Neuronal stem cell (in vitro differentiated cells): Measurements from ENCODE around the gene FAM118A. TPM values are rescaled to one million over a fixed set of nuclear protein-coding genes. Genes with fewer than 3 reads are reported as not detected.
"Not testable (repeated sequence)": the region's sequence is repeated elsewhere in the genome, so short reads cannot be mapped to it uniquely, and the experiment has no call there.

Source experiments
- DNase-seq: peaks from one replicate; pipeline ENCODE4 v3.0.0-alpha.2; 2013; ENCODE audit warnings: low spot score
- H2AFZ ChIP-seq: one replicate; pipeline ENCODE4 v1.6.1; 2013; ENCODE audit warnings: mild to moderate bottlenecking, low read length, inconsistent platforms
- H2AK5ac ChIP-seq: 2 replicates; pipeline ENCODE4 v1.6.1; 2013; ENCODE audit warnings: low read depth, mild to moderate bottlenecking, inconsistent platforms, low read length, moderate library complexity, mixed read lengths
- H2BK120ac ChIP-seq: 2 replicates; pipeline ENCODE4 v1.6.1; 2013; ENCODE audit warnings: low read depth, mild to moderate bottlenecking, inconsistent platforms, low read length, moderate library complexity, mixed read lengths
- H2BK12ac ChIP-seq: one replicate; pipeline ENCODE4 v1.6.1; 2013; ENCODE audit warnings: low read length, inconsistent platforms
- H2BK15ac ChIP-seq: 2 replicates; pipeline ENCODE4 v1.6.1; 2013; ENCODE audit warnings: mild to moderate bottlenecking, low read length, inconsistent platforms, mixed read lengths
- H2BK5ac ChIP-seq: one replicate; pipeline ENCODE4 v1.6.1; 2013; ENCODE audit warnings: inconsistent platforms, mild to moderate bottlenecking, low read length, moderate library complexity
- H3K14ac ChIP-seq: one replicate; pipeline ENCODE4 v1.6.1; 2013; ENCODE audit warnings: low read length, inconsistent platforms
- H3K18ac ChIP-seq: 2 replicates; pipeline ENCODE4 v1.6.1; 2013; ENCODE audit warnings: low read length, inconsistent platforms
- H3K23ac ChIP-seq: 2 replicates; pipeline ENCODE4 v1.6.1; 2013; ENCODE audit warnings: low read depth, mild to moderate bottlenecking, mixed read lengths, low read length, inconsistent platforms; ENCODE audit not compliant: poor library complexity
- H3K27ac ChIP-seq: replicated peaks from 3 replicates; pipeline ENCODE4 v1.5.1; 2013; ENCODE audit warnings: low read length, inconsistent platforms
- H3K27me3 ChIP-seq, 3 experiments: 2 replicates each; pipeline ENCODE4 v1.6.1; 2013; ENCODE audit warnings: low read length in 3 of 3, mild to moderate bottlenecking in 2 of 3, inconsistent platforms in 1 of 3, low read depth in 1 of 3, mixed read lengths in 1 of 3, moderate library complexity in 1 of 3; ENCODE audit not compliant: control insufficient read depth in 3 of 3, insufficient read depth in 3 of 3
- H3K36me3 ChIP-seq, 2 donors: replicated peaks in 1 of 2; 2 replicates each; pipeline ENCODE4 v1.6.1; 2013; ENCODE audit warnings: low read length in 2 of 2; ENCODE audit not compliant: control insufficient read depth in 2 of 2, insufficient read depth in 2 of 2
- H3K4ac ChIP-seq: 2 replicates; pipeline ENCODE4 v1.6.1; 2013; ENCODE audit warnings: inconsistent platforms, mild to moderate bottlenecking, low read length, moderate library complexity
- H3K4me1 ChIP-seq, 2 donors: 1 replicate in 1 of 2; 2 replicates in 1 of 2; pipeline ENCODE4 v1.6.1; 2013; ENCODE audit warnings: low read length in 2 of 2, low read depth in 1 of 2; ENCODE audit not compliant: control insufficient read depth in 2 of 2, insufficient read depth in 1 of 2
- H3K4me2 ChIP-seq: one replicate; pipeline ENCODE4 v1.6.1; 2013; ENCODE audit warnings: mild to moderate bottlenecking, low read length, inconsistent platforms; ENCODE audit not compliant: insufficient read depth, poor library complexity, severe bottlenecking
- H3K4me3 ChIP-seq, 2 donors: 2 replicates each; pipeline ENCODE4 v1.5.1; 2013; ENCODE audit warnings: low read length in 2 of 2, mild to moderate bottlenecking in 2 of 2, inconsistent platforms in 1 of 2, moderate library complexity in 1 of 2
- H3K79me1 ChIP-seq: one replicate; pipeline ENCODE4 v1.6.1; 2013; ENCODE audit warnings: low read depth, mild to moderate bottlenecking, inconsistent platforms, low read length, moderate library complexity
- H3K9ac ChIP-seq: one replicate; pipeline ENCODE4 v1.6.1; 2013; ENCODE audit warnings: mild to moderate bottlenecking, low read depth, low read length, inconsistent platforms; ENCODE audit not compliant: poor library complexity
- H3K9me3 ChIP-seq, 2 donors: replicated peaks in 1 of 2; 2 replicates each; pipeline versions ENCODE3 to v1.6.1; 2013; ENCODE audit warnings: low read length in 2 of 2, mild to moderate bottlenecking in 2 of 2, inconsistent platforms in 1 of 2, low read depth in 1 of 2, mixed read lengths in 1 of 2, moderate library complexity in 1 of 2; ENCODE audit not compliant: control insufficient read depth in 2 of 2, insufficient read depth in 1 of 2
- H4K8ac ChIP-seq: one replicate; pipeline ENCODE4 v1.6.1; 2013; ENCODE audit warnings: low read depth, mild to moderate bottlenecking, inconsistent platforms, low read length, moderate library complexity
- H4K91ac ChIP-seq: one replicate; pipeline ENCODE4 v1.6.1; 2013; ENCODE audit warnings: low read length, low read depth, mild to moderate bottlenecking, inconsistent platforms; ENCODE audit not compliant: poor library complexity
- WGBS, 2 donors: extraction: QIAGEN DNeasy Blood & Tissue Kit; methylation state at CpG; one replicate each; pipeline ENCODE4 v1.1.7; 2013; ENCODE audit warnings: missing lambda C conversion rate in 2 of 2, mixed read lengths in 1 of 2; ENCODE audit not compliant: insufficient read length in 2 of 2, insufficient replicate concordance in 1 of 2; ENCODE audit errors: extremely low coverage in 2 of 2; 5-methylcytosine and 5-hydroxymethylcytosine counted together
- polyA plus RNA-seq, 2 experiments: library from polyadenylated mRNA; stranded (reverse); fragments of 200-250 nt; gene quantifications; one replicate each; pipeline ENCODE4 v1.2.3, GENCODE V29; 2013

The FAM118A gene
- 12.7 TPM for polyA plus RNA-seq (2013, experiment 1 of 2)
- 11.8 TPM for polyA plus RNA-seq (2013, experiment 2 of 2)

DNA sequence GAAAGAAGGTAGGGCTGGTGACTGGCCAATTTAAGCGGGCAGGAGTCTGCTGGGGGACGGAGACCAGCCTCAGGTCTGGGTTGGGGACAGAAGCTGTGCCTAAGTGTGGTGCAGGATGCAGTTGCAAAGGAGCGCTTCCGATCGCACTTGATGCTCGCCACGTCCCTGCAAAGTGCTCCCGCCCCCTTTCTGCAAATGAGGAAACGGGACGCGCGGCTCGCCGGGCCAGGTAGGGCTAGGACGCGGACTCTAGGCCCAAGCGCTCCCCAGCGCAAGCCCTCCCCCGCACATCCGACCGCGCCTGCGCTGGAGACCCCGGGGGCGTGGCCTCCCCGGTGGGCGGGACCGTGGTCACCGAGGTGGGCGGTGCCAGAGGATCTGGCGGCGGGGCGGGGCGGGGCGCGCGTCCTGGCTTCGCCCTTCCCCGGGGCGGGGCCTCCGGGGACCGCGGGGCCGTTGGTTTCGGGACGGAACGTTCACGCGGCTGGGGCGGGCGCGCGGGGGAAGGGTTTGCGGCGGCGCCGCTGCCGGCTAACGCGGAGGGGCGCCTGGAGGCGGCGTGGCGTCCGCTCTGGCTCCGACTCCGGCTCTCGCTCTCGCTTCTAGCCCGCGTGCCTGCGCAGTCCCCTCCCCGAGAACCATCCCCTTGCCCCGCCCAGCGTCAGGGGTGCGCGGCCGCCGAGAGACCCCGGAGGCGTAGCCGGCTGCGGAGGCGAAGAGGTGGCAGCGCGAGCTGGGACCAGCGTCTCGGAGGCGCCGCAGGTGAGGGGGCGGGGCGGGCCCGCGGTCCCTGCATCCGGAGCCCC lies at the start of gene FAM118A:
Gene FAM118A (plus strand): TSS at position 513 of the 806 bp plus-strand sequence. CDS start 12,446 bp downstream, outside the sequence.
- H2AFZ ChIP-seq, result peak within 1 kb of the TSS; percentile 91
- peak; percentile 95 for DNase-seq
- peak within 1 kb of the TSS; percentile 90 for H3K23ac ChIP-seq
- H3K27ac ChIP-seq, result peak within 1 kb of the TSS; percentile 86
- no peaks in the 10 kb centered on the region for H3K9me3 ChIP-seq
- H3K4me3 ChIP-seq, result peak within 1 kb of the TSS; percentile 70 to 92
- H2BK15ac ChIP-seq, result peak within 1 kb of the TSS; percentile 22
- H3K14ac ChIP-seq, result no peak within 1 kb of the TSS
- peak within 1 kb of the TSS; percentile 59 for H2AK5ac ChIP-seq
- no peak within 1 kb of the TSS for H4K8ac ChIP-seq
- H3K4me1 ChIP-seq, result peaks cover 18 to 21% of the 10 kb centered on the region in 2 donors
- peaks cover 0 to 2% of the 10 kb centered on the region in 2 donors for H3K36me3 ChIP-seq
- WGBS, 2 donors, result no CpG with 5 or more reads among the region's 95 CpGs
- peak within 1 kb of the TSS; percentile 96 for H3K18ac ChIP-seq
- peak within 1 kb of the TSS; percentile 14 for H2BK120ac ChIP-seq
- no peak within 1 kb of the TSS for H3K4ac ChIP-seq
- H3K4me2 ChIP-seq, result peak within 1 kb of the TSS; percentile 96
- H3K9ac ChIP-seq, result peak within 1 kb of the TSS; percentile 79
- no peak within 1 kb of the TSS for H2BK12ac ChIP-seq
- H3K79me1 ChIP-seq, result peaks cover 4% of the 10 kb centered on the region
- H4K91ac ChIP-seq, result no peak within 1 kb of the TSS
- no peak within 1 kb of the TSS for H2BK5ac ChIP-seq
- H3K27me3 ChIP-seq, result peaks cover 0 to 6% (median 0%) of the 10 kb centered on the region in 3 experiments

GRCh38 chr22:45260395-45260759 lies 49.4 kb upstream of the FAM118A start:
- not testable (repeated sequence) for H4K91ac ChIP-seq, H3K14ac ChIP-seq, H4K8ac ChIP-seq, H3K27ac ChIP-seq, H3K79me1 ChIP-seq, H3K4me3 ChIP-seq, H3K4me1 ChIP-seq, H3K9ac ChIP-seq, H3K23ac ChIP-seq, H2BK15ac ChIP-seq, H3K18ac ChIP-seq, H3K36me3 ChIP-seq, H3K9me3 ChIP-seq, H3K4me2 ChIP-seq, H2BK120ac ChIP-seq, H2AK5ac ChIP-seq, DNase-seq, H2AFZ ChIP-seq, H2BK12ac ChIP-seq, H3K4ac ChIP-seq, H2BK5ac ChIP-seq
- H3K27me3 ChIP-seq, result peaks cover 0 to 19% (median 0%) of the 10 kb centered on the region in 3 experiments
- WGBS, 2 donors, result no CpG with 5 or more reads among the region's 9 CpGs

GRCh38 chr22:45261407-45262088 lies 48.2 kb upstream of the FAM118A start:
- Histone ChIP-seq H2AK5ac (peak overlapping the region; percentile 70), H3K36me3 (no peaks in the 10 kb centered on the region), H3K4ac (no peak overlapping the region), H2BK5ac (peak overlapping the region; percentile 53), H4K91ac (no peak overlapping the region), H2BK15ac (peak overlapping the region; percentile 43), H3K27ac (no peak overlapping the region), H3K27me3 (peaks cover 0 to 19% (median 0%) of the 10 kb centered on the region in 3 experiments), H4K8ac (peak overlapping the region; percentile 23), H3K14ac (no peak overlapping the region), H3K4me2 (no peak overlapping the region), H3K4me1 (peaks cover 1 to 7% of the 10 kb centered on the region in 2 donors), H3K23ac (peak overlapping the region; percentile 65), H3K4me3 (no peak overlapping the region), H2BK120ac (no peak overlapping the region), H2AFZ (peak overlapping the region; percentile 12), H2BK12ac (peak overlapping the region; percentile 22), H3K9ac (no peak overlapping the region), H3K9me3 (no peaks in the 10 kb centered on the region), H3K18ac (peak overlapping the region; percentile 48), H3K79me1 (no peaks in the 10 kb centered on the region)
- WGBS, 2 donors, result no CpG with 5 or more reads among the region's 20 CpGs
- no peak for DNase-seq
